ENCODE results near the gene SCFD2.
"Not testable (repeated sequence)": the region's sequence is repeated elsewhere in the genome, so short reads cannot be mapped to it uniquely, and the experiment has no call there.

SCFD2 gene

GRCh38 chr4:52840531-52841370 is 525.1 kb downstream of the SCFD2 start:
- no peak for DNase-seq

- DNase-seq = no peak
Observed at GRCh38 chr4:52838729-52839586, 526.9 kb downstream of the SCFD2 start.

GRCh38 chr4:52837716-52838558 is 527.9 kb downstream of the SCFD2 start:
- no peak for DNase-seq

GRCh38 chr4:52836678-52837077 is 529.2 kb downstream of the SCFD2 start:
- DNase-seq = no peak

- no peak for DNase-seq
Observed at GRCh38 chr4:52836120-52836519, 529.7 kb downstream of the SCFD2 start.

GRCh38 chr4:52834641-52835456 is 531.0 kb downstream of the SCFD2 start:
- not testable (repeated sequence) for DNase-seq

- DNase-seq = no peak
Observed at GRCh38 chr4:52833941-52834525, 531.8 kb downstream of the SCFD2 start.

- DNase-seq = no peak
Observed at GRCh38 chr4:52825460-52826090, 540.3 kb downstream of the SCFD2 start.

GRCh38 chr4:52824603-52825459 is 541.0 kb downstream of the SCFD2 start:
- DNase-seq = no peak

- no peak for DNase-seq
Observed at GRCh38 chr4:52824270-52824602, 541.6 kb downstream of the SCFD2 start.

- no peak for DNase-seq
Observed at GRCh38 chr4:52823702-52824092, 542.2 kb downstream of the SCFD2 start.
